ENCODE data around the gene STH. TPM values are rescaled to one million over a fixed set of nuclear protein-coding genes. Genes with fewer than 3 reads are reported as not detected.

STH gene
- total RNA-seq, 1 experiment from 2014 or later = not detected

- no peak overlapping the region for H3K27ac Mint-ChIP-seq (ENCODE audit: low read depth, unreplicated experiment)
- H3K36me3 Mint-ChIP-seq (ENCODE audit: insufficient read depth, unreplicated experiment) = no peaks in the 10 kb centered on the region
- no peaks in the 10 kb centered on the region for H3K9me3 Mint-ChIP-seq (ENCODE audit: unreplicated experiment)
- H3K27me3 Mint-ChIP-seq (ENCODE audit: insufficient read depth, unreplicated experiment) = peaks cover 28% of the 10 kb centered on the region
- intact Hi-C loops (cut with micrococcal nuclease) = no loop called here
- no peak overlapping the region for H3K4me3 Mint-ChIP-seq (ENCODE audit: unreplicated experiment)
- POLR2A ChIA-PET = no interaction called here
- CTCF ChIA-PET = interaction anchor here (0.7 kb wide), 3 partner anchors 10 to 298 kb away, joined by 3 to 4 read pairs (median 4); no protein-coding TSS in a partner anchor
- BruUV-seq (replicated peaks) = no TSS peak
- TF ChIP-seq CTCF (IDR thresholded peaks at IDR 0.05; ENCODE audit: unreplicated experiment) = no peak
- DNase-seq (ENCODE audit: unreplicated experiment) = no peak
- no peaks in the 10 kb centered on the region for H3K4me1 Mint-ChIP-seq (ENCODE audit: insufficient read depth, unreplicated experiment)
Observed at GRCh38 chr17:45963283-45963682, 35.8 kb upstream of the STH start.

GRCh38 chr17:45963889-45964288 is 35.2 kb upstream of the STH start:
- no peak for TF ChIP-seq CTCF (IDR thresholded peaks at IDR 0.05; ENCODE audit: unreplicated experiment)
- Mint-ChIP-seq H3K27me3 (ENCODE audit: insufficient read depth, unreplicated experiment) (peaks cover 34% of the 10 kb centered on the region), H3K9me3 (ENCODE audit: unreplicated experiment) (no peaks in the 10 kb centered on the region), H3K4me1 (ENCODE audit: insufficient read depth, unreplicated experiment) (no peaks in the 10 kb centered on the region), H3K4me3 (ENCODE audit: unreplicated experiment) (no peak overlapping the region), H3K36me3 (ENCODE audit: insufficient read depth, unreplicated experiment) (no peaks in the 10 kb centered on the region), H3K27ac (ENCODE audit: low read depth, unreplicated experiment) (no peak overlapping the region)
- BruUV-seq (replicated peaks) = no TSS peak
- ChIA-PET CTCF (interaction anchor here (0.7 kb wide), 2 partner anchors 22 to 298 kb away, joined by 3 to 4 read pairs; no protein-coding TSS in a partner anchor), POLR2A (no interaction called here)
- intact Hi-C loops (cut with micrococcal nuclease) = no loop called here
- no peak for DNase-seq (ENCODE audit: unreplicated experiment)

GRCh38 chr17:45964634-45965033 is 34.4 kb upstream of the STH start:
- TF ChIP-seq CTCF (IDR thresholded peaks at IDR 0.05; ENCODE audit: unreplicated experiment) = no peak
- intact Hi-C loops (cut with micrococcal nuclease) = no loop called here
- CTCF ChIA-PET = interaction anchor here (0.9 kb wide), 1 partner anchor 15 kb away, joined by 4 read pairs; no protein-coding TSS in a partner anchor
- DNase-seq (ENCODE audit: unreplicated experiment) = no peak
- Mint-ChIP-seq H3K27ac (ENCODE audit: low read depth, unreplicated experiment) (no peak overlapping the region), H3K27me3 (ENCODE audit: insufficient read depth, unreplicated experiment) (peaks cover 41% of the 10 kb centered on the region), H3K4me3 (ENCODE audit: unreplicated experiment) (no peak overlapping the region), H3K9me3 (ENCODE audit: unreplicated experiment) (peaks cover 5% of the 10 kb centered on the region), H3K4me1 (ENCODE audit: insufficient read depth, unreplicated experiment) (no peaks in the 10 kb centered on the region), H3K36me3 (ENCODE audit: insufficient read depth, unreplicated experiment) (no peaks in the 10 kb centered on the region)
- POLR2A ChIA-PET = no interaction called here
- BruUV-seq (replicated peaks) = no TSS peak

- POLR2A ChIA-PET = no interaction called here
- DNase-seq (ENCODE audit: unreplicated experiment) = no peak
- Mint-ChIP-seq H3K36me3 (ENCODE audit: insufficient read depth, unreplicated experiment) (no peaks in the 10 kb centered on the region), H3K9me3 (ENCODE audit: unreplicated experiment) (peaks cover 11% of the 10 kb centered on the region), H3K27me3 (ENCODE audit: insufficient read depth, unreplicated experiment) (peaks cover 53% of the 10 kb centered on the region), H3K4me1 (ENCODE audit: insufficient read depth, unreplicated experiment) (no peaks in the 10 kb centered on the region), H3K27ac (ENCODE audit: low read depth, unreplicated experiment) (no peak overlapping the region), H3K4me3 (ENCODE audit: unreplicated experiment) (no peak overlapping the region)
- no peak for TF ChIP-seq CTCF (IDR thresholded peaks at IDR 0.05; ENCODE audit: unreplicated experiment)
- CTCF ChIA-PET = no interaction called here
- no TSS peak for BruUV-seq (replicated peaks)
- intact Hi-C loops (cut with micrococcal nuclease) = no loop called here
Observed at GRCh38 chr17:45965812-45966211, 33.2 kb upstream of the STH start.

Data from MCF 10A (cell line).